ENCODE results near the gene PTTG1IP.

GRCh38 chr21:44867999-44868700 lies 5.3 kb downstream of the PTTG1IP start:
- no peak for TF ChIP-seq POLR2A (IDR thresholded peaks at IDR 0.05; ENCODE audit: low read depth, low read length)
- no peak for TF ChIP-seq CTCF (IDR thresholded peaks at IDR 0.05 in 2 of 3, conservative IDR thresholded peaks at IDR 0.05 in 1 of 3; ENCODE audit: control insufficient read depth in 2 of 3, extremely low read depth in 1 of 3, insufficient read depth in 1 of 3, low read depth in 3 of 3, low read length in 3 of 3)
- TF ChIP-seq MYC (IDR thresholded peaks at IDR 0.05; ENCODE audit: insufficient read depth, insufficient read length, insufficient replicate concordance, low read length, severe bottlenecking): no peak
- no peak for TF ChIP-seq ZNF274 (IDR thresholded peaks at IDR 0.05; ENCODE audit: insufficient read depth, insufficient read length)
- no peak for TF ChIP-seq EZH2 (IDR thresholded peaks at IDR 0.05; ENCODE audit: borderline replicate concordance, control insufficient read depth, low read depth, low read length)
